ENCODE results near the gene TRAF7. TPM values are rescaled to one million over a fixed set of nuclear protein-coding genes. Genes with fewer than 3 reads are reported as not detected.

Gene TRAF7
- total RNA-seq, 2 donors from 2014 or later, result 22.7 to 29.3 TPM

- DNase-seq, result no peak
- peaks cover 0 to 16% of the 10 kb centered on the region in 2 donors for H3K36me3 ChIP-seq (replicated peaks in 1 of 2; ENCODE audit: insufficient read depth in 1 of 2, low read depth in 2 of 2)
- ATAC-seq, result no peak
- TF ChIP-seq, protein P1, sequence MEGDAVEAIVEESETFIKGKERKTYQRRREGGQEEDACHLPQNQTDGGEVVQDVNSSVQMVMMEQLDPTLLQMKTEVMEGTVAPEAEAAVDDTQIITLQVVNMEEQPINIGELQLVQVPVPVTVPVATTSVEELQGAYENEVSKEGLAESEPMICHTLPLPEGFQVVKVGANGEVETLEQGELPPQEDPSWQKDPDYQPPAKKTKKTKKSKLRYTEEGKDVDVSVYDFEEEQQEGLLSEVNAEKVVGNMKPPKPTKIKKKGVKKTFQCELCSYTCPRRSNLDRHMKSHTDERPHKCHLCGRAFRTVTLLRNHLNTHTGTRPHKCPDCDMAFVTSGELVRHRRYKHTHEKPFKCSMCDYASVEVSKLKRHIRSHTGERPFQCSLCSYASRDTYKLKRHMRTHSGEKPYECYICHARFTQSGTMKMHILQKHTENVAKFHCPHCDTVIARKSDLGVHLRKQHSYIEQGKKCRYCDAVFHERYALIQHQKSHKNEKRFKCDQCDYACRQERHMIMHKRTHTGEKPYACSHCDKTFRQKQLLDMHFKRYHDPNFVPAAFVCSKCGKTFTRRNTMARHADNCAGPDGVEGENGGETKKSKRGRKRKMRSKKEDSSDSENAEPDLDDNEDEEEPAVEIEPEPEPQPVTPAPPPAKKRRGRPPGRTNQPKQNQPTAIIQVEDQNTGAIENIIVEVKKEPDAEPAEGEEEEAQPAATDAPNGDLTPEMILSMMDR (IDR thresholded peaks at IDR 0.05), result no peak
- TF ChIP-seq POLR2A (IDR thresholded peaks at IDR 0.05), result no peak
- H3K4me3 ChIP-seq, result no peak overlapping the region
- H3K27ac ChIP-seq, result peak overlapping the region; percentile 25 to 70 (median 52)
- H3K9me3 ChIP-seq, result no peaks in the 10 kb centered on the region
- intact Hi-C loops (cut with DNase I), result no loop called here
- 64 to 79% methylated on average over 3 to 11 of the region's 11 CpGs for WGBS, 2 donors
- H3K4me1 ChIP-seq, result peaks cover 26% of the 10 kb centered on the region
- no peaks in the 10 kb centered on the region for H3K27me3 ChIP-seq
Observed at GRCh38 chr16:2211923-2212347, 56.4 kb downstream of the TRAF7 start.

DNA sequence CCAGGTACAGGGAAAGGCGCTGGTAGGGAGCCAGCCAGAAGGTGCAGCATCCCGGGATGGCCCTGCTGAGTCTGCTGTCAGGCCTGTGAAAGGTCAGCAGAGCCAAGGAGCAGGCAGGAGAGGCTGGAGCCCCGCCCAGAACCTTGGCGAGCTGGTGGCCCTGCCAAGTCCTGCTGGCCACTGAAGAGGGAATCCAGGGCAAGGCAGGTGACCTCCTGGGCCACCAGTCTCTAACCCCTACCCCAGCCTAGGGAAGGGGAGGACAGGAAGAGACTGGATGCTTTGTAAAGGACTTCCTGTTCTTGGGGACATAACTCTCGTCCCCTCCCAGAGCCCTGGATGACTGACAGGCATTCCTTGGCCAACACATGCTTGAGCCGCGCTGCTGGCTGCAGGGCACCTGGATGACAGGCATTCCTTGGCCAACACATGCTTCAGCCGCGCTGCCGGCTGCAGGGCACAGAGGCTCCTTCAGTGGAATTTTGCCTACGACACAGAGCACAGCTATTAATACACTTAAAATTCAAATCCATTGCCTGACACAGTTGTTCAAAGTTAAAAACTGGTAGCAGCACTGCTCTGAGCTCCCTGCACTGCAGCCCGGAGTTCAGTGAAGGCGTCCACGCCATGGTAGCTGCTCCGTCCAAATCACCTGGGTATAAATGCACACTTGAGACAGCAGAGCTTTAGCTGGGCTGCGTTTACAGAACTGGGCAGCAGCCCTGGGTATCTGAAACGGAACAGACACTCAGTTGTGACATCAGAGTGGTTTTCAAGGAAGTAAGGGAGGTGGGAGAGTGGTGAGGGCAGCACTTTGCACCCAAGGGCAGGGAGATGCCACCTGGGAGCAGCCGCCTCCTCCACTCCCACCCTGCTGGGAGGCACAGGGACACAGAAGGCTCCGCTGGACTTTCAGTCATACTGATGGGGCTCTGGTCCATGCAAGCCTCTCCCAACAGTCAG, 57.1 kb downstream of the TRAF7 start:
- Histone ChIP-seq H3K9me3 (no peaks in the 10 kb centered on the region), H3K4me1 (peaks cover 26% of the 10 kb centered on the region), H3K4me3 (no peak overlapping the region), H3K27me3 (no peaks in the 10 kb centered on the region), H3K36me3 (replicated peaks in 1 of 2; ENCODE audit: insufficient read depth in 1 of 2, low read depth in 2 of 2) (peaks cover 0 to 9% of the 10 kb centered on the region in 2 donors), H3K27ac (peak overlapping the region; percentile 39 to 70 (median 52))
- ATAC-seq (peak; percentile 12), DNase-seq (peak; percentile 76 to 84 (median 80))
- intact Hi-C loops (cut with DNase I), result no loop called here
- TF ChIP-seq POLR2A (IDR thresholded peaks at IDR 0.05), result peak in 1 of 3 donors; percentile 13
- TF ChIP-seq, protein P1 (IDR thresholded peaks at IDR 0.05), result no peak
- 25 to 38% methylated on average over 7 to 19 of the region's 19 CpGs for WGBS, 2 donors

DNA sequence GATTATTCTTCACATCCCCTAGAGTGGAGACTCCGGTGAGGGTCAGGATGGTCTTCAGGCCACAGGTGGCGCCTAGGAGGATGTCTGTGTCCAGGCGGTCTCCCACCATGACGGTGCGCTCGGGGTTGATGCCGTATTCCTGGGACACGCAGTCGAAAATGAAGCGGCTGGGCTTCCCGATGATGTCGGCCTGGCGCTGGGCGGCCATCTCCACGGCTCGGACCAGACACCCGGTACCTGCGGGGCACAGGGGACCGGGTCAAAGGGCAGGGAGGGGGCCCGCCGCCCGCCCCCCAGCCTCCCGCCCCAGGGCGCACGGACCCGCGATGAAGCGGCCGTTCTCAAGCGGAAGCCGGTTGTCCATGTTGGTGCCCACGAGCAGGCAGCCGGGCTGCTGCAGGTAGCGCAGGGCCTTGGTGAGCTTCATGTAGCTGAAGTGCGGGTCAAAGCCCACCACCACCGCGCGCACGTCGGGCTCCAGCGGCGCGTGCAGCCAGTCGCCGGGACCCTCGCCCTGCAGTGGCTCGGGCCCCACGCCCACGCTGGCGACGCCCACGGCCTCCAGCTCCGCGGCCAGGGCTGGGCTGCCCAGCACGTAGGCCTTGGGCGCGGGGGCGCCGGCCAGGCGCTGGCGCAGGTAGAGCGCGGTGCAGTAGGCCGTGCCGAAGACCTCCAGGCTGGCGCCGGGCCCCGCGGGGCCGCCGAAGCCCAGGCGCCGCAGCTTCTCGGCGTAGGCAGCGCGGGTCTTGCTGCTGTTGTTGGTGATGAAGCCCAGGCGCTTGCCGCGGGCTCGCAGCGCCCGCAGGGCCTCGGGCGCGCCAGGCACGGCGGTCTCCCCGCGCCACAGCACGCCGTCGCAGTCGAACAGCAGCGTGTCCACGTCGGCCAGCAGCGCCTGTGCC, 58.5 kb downstream of the TRAF7 start:
- peak overlapping the region in 3 of 4 donors; percentile 54 to 80 (median 73) for H3K27ac ChIP-seq
- intact Hi-C loops (cut with DNase I), result no loop called here
- peak overlapping the region; percentile 5 to 24 for H3K4me3 ChIP-seq
- ATAC-seq, result peak; percentile 0
- H3K27me3 ChIP-seq, result no peaks in the 10 kb centered on the region
- H3K9me3 ChIP-seq, result no peaks in the 10 kb centered on the region
- no peak for DNase-seq
- 1 to 2% methylated on average over 13 to 97 of the region's 98 CpGs for WGBS, 2 donors
- peaks cover 26% of the 10 kb centered on the region for H3K4me1 ChIP-seq
- TF ChIP-seq, protein P1 (IDR thresholded peaks at IDR 0.05), result no peak
- TF ChIP-seq POLR2A (IDR thresholded peaks at IDR 0.05), result no peak
- H3K36me3 ChIP-seq (replicated peaks in 1 of 2; ENCODE audit: insufficient read depth in 1 of 2, low read depth in 2 of 2), result no peaks in the 10 kb centered on the region

GRCh38 chr16:2214719-2214968, 59.1 kb downstream of the TRAF7 start, which contains the start of gene PGP:
Gene PGP, minus strand, starts transcription at chr16:2214840. Its CDS starts 63 bp downstream, at chr16:2214777.
- 0 to 1% methylated on average over 2 to 29 of the region's 48 CpGs for WGBS, 2 donors

More at GRCh38 chr16:2214719-2214968, 59.1 kb downstream of the TRAF7 start, which contains the start of gene PGP:
- ATAC-seq (no peak), DNase-seq (no peak)
- Histone ChIP-seq H3K9me3 (no peaks in the 10 kb centered on the region), H3K36me3 (replicated peaks in 1 of 2; ENCODE audit: insufficient read depth in 1 of 2, low read depth in 2 of 2) (no peaks in the 10 kb centered on the region), H3K27me3 (no peaks in the 10 kb centered on the region), H3K4me1 (peaks cover 26% of the 10 kb centered on the region), H3K27ac (peak within 1 kb of the TSS; percentile 95 to 99 (median 97)), H3K4me3 (peak within 1 kb of the TSS; percentile 29 to 36)
- intact Hi-C loops (cut with DNase I), result no loop called here
- TF ChIP-seq, protein P1 (IDR thresholded peaks at IDR 0.05), result no peak
- TF ChIP-seq POLR2A (IDR thresholded peaks at IDR 0.05), result no peak

All from body of pancreas (tissue), 4 donors.